ENCODE measurements around the gene IRF1.

DNA sequence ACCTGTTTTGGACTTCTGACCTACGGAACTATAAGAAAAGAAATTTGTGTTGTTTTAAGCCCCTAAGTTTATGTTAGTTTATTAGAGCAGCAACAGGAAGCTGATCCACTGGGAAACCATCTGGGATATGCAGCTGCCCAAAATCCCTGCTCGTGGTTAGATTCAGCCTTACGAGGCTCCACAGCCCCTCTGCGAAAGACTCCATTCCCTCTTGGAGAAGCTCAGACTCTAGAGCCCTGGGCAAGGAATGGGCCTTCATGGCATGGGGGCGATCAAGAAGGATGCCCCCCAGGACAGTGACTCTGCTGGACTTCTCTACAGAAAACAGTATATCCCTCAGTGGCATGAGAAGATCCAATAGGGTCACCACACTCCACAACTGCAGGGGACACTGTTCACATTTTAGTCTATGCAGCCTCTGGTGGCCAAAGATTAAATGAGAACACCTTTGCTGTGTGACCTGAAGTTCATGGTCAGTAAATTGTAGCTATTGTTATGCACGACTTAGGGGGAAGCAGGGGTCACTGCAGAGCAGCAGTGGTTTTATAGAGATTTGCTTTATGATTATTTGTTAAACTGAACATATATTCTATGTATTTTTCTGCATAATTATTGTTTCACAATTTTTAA is 21.1 kb downstream of the IRF1 start:
- TF ChIP-seq, protein P1, sequence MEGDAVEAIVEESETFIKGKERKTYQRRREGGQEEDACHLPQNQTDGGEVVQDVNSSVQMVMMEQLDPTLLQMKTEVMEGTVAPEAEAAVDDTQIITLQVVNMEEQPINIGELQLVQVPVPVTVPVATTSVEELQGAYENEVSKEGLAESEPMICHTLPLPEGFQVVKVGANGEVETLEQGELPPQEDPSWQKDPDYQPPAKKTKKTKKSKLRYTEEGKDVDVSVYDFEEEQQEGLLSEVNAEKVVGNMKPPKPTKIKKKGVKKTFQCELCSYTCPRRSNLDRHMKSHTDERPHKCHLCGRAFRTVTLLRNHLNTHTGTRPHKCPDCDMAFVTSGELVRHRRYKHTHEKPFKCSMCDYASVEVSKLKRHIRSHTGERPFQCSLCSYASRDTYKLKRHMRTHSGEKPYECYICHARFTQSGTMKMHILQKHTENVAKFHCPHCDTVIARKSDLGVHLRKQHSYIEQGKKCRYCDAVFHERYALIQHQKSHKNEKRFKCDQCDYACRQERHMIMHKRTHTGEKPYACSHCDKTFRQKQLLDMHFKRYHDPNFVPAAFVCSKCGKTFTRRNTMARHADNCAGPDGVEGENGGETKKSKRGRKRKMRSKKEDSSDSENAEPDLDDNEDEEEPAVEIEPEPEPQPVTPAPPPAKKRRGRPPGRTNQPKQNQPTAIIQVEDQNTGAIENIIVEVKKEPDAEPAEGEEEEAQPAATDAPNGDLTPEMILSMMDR (IDR thresholded peaks at IDR 0.05): no peak
- no peak for TF ChIP-seq POLR2A (IDR thresholded peaks at IDR 0.05)
